Cardiac muscle cell (in vitro differentiated cells and primary cell): ENCODE measurements around the gene RUSF1. TPM values are rescaled to one million over a fixed set of nuclear protein-coding genes. Genes with fewer than 3 reads are reported as not detected.
"Not testable (repeated sequence)": the region's sequence is repeated elsewhere in the genome, so short reads cannot be mapped to it uniquely, and the experiment has no call there.

Experiments used
- DNase-seq, 2 donors: peaks; one replicate each; pipeline versions ENCODE4 v3.0.0 to v3.0.0-alpha.2; 2010 to 2017; ENCODE audit warnings: low read depth in 1 of 2, low spot score in 1 of 2
- H3K27ac ChIP-seq: fragments of 200-600 bp; sonication (generic); 2 replicates; pipeline ENCODE4 v1.5.1; 2016
- H3K27me3 ChIP-seq: fragments of 200-600 bp; sonication (generic); 2 replicates; pipeline ENCODE4 v1.6.0; 2016; ENCODE audit warnings: control low read depth
- H3K36me3 ChIP-seq: fragments of 200-600 bp; sonication (generic); 2 replicates; pipeline ENCODE4 v1.5.1; 2016; ENCODE audit warnings: control low read depth
- H3K4me1 ChIP-seq: fragments of 200-600 bp; sonication (generic); 2 replicates; pipeline ENCODE4 v1.8.1; 2017; ENCODE audit warnings: low read depth, mild to moderate bottlenecking, mixed run types
- H3K4me3 ChIP-seq: fragments of 200-600 bp; sonication (generic); 2 replicates; pipeline ENCODE4 v1.5.1; 2016; ENCODE audit warnings: mild to moderate bottlenecking
- H3K9me3 ChIP-seq: fragments of 200-600 bp; sonication (generic); 2 replicates; pipeline ENCODE4 v1.5.1; 2017; ENCODE audit warnings: low read depth, mild to moderate bottlenecking, control low read depth
- polyA plus RNA-seq: library from polyadenylated mRNA; unstranded; fragments of >200 nt; fragmentation: Nextera tagmentation; extraction: Ambion mirVana; gene quantifications from 2 replicates; pipeline ENCODE4 v1.2.1, GENCODE V29; 2016
- total RNA-seq: library from RNA; depleted of rRNA; stranded (reverse); fragments of >200 nt; gene quantifications from 2 replicates; pipeline ENCODE4 v1.2.3, GENCODE V29; 2016
- TF ChIP-seq, protein P1 (sequence below): IDR thresholded peaks from 2 replicates; pipeline ENCODE4 v1.5.1; 2012; ENCODE audit warnings: low read depth, mild to moderate bottlenecking, low read length

Gene RUSF1
- total and polyA plus RNA-seq, 2 experiments from 2014 or later = 54.0 to 113 TPM

DNA sequence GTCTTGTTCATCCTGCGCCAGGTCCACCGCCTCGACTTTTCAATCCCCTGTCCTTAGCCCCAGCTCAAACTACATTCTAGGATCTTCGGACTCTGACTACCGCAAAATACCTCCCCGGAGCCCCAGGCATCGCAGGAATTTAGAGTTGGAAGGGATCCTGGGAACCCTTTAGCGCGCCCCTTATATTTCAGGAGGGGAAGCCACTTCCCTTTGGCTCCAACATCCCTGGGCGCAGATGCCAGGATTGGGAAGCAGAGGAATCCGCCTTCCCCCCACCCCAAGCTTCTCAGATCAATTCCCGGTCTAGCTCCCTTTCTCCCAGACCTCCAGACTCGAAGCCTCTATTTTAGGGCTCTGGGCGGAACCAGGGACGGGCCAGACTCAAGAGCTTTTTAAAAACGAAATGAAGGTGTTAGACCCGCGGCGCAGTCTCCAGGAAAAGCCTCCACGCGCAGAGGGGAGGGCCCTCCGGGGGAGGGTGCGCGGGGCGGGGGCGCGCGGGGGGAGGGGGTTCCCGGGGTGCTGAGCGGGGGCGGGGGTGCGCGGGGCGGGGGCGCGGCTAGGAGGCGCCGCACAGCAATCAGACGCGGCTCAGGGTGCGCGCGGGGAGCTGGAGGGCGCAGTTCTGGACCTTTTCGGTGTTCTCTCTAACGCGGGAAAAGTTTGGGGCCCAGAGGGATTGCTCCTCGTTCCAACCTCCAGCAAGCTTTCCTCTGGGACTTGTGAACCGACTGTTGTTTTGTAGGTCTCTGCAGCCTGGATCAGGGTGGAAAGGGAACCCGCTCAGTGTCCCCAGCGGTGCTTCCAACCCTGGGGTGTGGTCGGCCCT is 21.1 kb upstream of the RUSF1 start:
- no peaks in the 10 kb centered on the region for H3K9me3 ChIP-seq
- H3K4me3 ChIP-seq = peak overlapping the region; percentile 29
- H3K36me3 ChIP-seq = no peaks in the 10 kb centered on the region
- TF ChIP-seq, protein P1, sequence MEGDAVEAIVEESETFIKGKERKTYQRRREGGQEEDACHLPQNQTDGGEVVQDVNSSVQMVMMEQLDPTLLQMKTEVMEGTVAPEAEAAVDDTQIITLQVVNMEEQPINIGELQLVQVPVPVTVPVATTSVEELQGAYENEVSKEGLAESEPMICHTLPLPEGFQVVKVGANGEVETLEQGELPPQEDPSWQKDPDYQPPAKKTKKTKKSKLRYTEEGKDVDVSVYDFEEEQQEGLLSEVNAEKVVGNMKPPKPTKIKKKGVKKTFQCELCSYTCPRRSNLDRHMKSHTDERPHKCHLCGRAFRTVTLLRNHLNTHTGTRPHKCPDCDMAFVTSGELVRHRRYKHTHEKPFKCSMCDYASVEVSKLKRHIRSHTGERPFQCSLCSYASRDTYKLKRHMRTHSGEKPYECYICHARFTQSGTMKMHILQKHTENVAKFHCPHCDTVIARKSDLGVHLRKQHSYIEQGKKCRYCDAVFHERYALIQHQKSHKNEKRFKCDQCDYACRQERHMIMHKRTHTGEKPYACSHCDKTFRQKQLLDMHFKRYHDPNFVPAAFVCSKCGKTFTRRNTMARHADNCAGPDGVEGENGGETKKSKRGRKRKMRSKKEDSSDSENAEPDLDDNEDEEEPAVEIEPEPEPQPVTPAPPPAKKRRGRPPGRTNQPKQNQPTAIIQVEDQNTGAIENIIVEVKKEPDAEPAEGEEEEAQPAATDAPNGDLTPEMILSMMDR = no peak
- H3K4me1 ChIP-seq = no peaks in the 10 kb centered on the region
- DNase-seq = peak; percentile 27 to 73
- peaks cover 43% of the 10 kb centered on the region for H3K27me3 ChIP-seq
- H3K27ac ChIP-seq = no peak overlapping the region

DNA sequence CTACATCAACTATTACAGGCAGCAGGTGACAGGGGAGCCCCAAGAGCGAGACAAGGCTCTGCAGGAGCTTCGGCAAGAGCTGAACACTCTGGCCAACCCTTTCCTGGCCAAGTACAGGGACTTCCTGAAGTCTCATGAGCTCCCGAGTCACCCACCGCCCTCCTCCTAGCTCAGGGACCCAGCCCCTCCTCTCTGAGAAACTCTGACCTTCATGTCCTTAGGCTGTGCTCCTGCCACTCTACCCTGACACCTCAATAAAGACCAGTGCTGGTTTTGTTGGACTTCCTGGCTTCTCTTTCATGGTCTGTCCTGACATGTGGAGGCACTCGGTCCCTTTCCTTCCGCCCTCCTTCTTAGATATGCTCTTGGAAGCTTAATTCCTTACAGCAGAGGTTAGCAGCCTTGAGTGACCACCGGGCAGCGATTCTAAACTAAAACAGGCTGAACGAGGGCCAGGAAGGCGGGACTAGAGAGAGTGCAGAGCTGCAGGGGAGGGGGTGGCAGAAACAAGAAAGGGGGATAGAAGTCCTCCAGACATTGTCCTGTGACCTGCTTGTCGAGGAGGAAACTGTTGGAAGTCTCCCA is 20.4 kb upstream of the RUSF1 start:
- Histone ChIP-seq H3K4me1 (no peaks in the 10 kb centered on the region), H3K36me3 (no peaks in the 10 kb centered on the region), H3K27ac (no peak overlapping the region), H3K27me3 (peaks cover 43% of the 10 kb centered on the region), H3K9me3 (no peaks in the 10 kb centered on the region), H3K4me3 (peak overlapping the region; percentile 29)
- TF ChIP-seq, protein P1 = no peak
- no peak for DNase-seq

DNA sequence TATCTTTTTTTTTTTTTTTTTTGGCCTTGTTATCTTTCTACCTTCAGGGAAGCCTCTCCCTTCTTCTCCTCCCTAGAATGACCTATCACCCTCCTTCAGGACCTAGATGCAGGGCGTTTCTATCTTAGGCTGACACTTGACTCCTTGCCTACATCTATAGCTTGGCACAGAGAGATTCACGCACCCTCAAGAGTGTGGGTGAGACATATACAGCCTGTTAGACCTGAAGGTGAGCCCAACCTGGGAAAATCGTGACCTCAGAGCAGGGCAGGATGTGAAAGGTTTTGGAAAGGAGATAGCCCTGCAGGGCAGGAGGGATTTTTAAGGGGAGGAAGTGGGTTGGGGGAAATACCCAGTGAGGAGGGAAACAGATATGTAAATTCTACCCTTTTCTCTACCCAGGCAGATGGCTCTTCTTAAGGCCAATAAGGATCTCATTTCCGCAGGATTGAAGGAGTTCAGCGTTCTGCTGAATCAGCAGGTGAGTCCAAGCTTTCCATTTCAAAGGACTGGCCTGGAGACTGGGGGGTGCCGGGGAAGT is 19.6 kb upstream of the RUSF1 start, which contains the start of gene AHSP:
TSS of gene AHSP (plus strand) at position 167 of the 541 bp plus-strand sequence. CDS start at position 407, 240 bp downstream.
- Histone ChIP-seq H3K36me3 (no peaks in the 10 kb centered on the region), H3K27ac (no peak within 1 kb of the TSS), H3K27me3 (peaks cover 43% of the 10 kb centered on the region), H3K4me3 (no peak within 1 kb of the TSS), H3K4me1 (no peaks in the 10 kb centered on the region), H3K9me3 (no peaks in the 10 kb centered on the region)
- no peak for DNase-seq
- TF ChIP-seq, protein P1 = no peak

DNA sequence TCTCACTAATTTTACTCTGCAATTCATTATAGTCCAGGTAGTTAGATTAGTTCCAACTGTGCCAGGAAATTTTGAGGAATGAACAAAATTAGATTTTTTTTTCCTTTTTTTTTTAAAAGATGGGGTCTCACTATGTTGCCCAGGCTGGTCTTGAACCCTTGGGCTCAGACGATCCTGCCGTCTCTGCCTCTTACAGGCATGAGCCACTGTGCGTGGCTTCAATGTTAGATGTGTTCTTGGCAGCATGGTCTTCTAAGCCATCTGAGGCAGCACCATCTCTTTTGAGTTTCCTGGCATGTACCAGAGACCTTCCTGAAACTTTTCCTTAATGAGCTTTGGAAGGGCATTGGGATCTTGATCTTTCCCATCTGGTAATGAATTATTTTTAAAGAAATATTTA is 16.9 kb upstream of the RUSF1 start:
- H3K36me3 ChIP-seq = no peaks in the 10 kb centered on the region
- H3K4me1 ChIP-seq = no peaks in the 10 kb centered on the region
- H3K9me3 ChIP-seq = no peaks in the 10 kb centered on the region
- no peak overlapping the region for H3K4me3 ChIP-seq
- H3K27me3 ChIP-seq = peaks cover 32% of the 10 kb centered on the region
- no peak for DNase-seq
- no peak overlapping the region for H3K27ac ChIP-seq
- TF ChIP-seq, protein P1 = no peak

DNA sequence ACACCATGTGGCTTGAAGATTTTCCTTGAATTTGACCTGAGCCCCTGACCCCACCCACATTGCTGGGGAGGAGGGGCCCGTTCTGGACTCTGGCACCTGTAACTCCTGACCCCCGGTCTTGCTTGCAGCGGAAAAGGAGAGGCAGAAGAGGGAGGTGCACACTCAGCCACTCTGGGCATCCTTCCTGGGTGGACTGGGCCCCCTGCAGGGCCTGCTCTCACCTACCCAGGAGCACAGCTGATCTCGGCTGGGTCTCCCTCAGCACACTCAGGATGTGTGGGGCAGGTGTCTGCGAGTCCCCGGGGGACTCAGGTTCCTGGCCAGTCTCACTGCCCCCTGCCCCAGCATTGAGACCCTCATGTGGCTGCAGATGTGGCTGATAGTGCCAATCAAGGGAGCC is 15.6 kb upstream of the RUSF1 start:
- not testable (repeated sequence) for H3K36me3 ChIP-seq, H3K4me1 ChIP-seq, DNase-seq, H3K9me3 ChIP-seq, H3K4me3 ChIP-seq, H3K27ac ChIP-seq
- H3K27me3 ChIP-seq = peaks cover 18% of the 10 kb centered on the region

DNA sequence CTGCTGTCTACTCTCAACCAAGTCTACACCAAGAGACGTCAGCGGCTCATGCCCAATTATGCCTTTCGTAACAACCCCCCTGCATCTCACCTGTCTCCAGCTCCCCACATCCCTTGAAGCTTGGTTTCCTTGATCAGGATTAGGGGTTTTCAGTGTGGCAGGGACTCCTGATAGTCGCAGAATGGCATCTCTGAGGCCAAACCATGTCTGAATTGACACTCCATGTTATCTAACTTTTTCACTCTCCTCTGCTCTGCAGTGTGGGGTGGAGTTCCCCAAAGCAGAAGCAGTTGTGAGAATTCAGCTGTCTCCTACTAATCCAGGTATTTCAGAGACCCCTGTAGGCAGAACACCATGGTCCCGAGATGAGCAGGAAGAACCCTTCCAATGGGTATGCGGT is 13.9 kb upstream of the RUSF1 start:
- no peaks in the 10 kb centered on the region for H3K36me3 ChIP-seq
- DNase-seq = no peak

More for the DNA sequence above, 13.9 kb upstream of the RUSF1 start:
- Histone ChIP-seq H3K4me3 (no peak overlapping the region), H3K4me1 (no peaks in the 10 kb centered on the region), H3K27me3 (peaks cover 1% of the 10 kb centered on the region), H3K27ac (no peak overlapping the region), H3K9me3 (no peaks in the 10 kb centered on the region)
- TF ChIP-seq, protein P1 = no peak
